Right kidney (tissue), 1 donor: Measurements from ENCODE around the gene KRTAP4-9.
"Not testable (repeated sequence)": the region's sequence is repeated elsewhere in the genome, so short reads cannot be mapped to it uniquely, and the experiment has no call there.

ENCODE experiments used
- DNase-seq: peaks from one replicate; pipeline ENCODE4 v3.0.0-alpha.2; 2016

The KRTAP4-9 gene

DNA sequence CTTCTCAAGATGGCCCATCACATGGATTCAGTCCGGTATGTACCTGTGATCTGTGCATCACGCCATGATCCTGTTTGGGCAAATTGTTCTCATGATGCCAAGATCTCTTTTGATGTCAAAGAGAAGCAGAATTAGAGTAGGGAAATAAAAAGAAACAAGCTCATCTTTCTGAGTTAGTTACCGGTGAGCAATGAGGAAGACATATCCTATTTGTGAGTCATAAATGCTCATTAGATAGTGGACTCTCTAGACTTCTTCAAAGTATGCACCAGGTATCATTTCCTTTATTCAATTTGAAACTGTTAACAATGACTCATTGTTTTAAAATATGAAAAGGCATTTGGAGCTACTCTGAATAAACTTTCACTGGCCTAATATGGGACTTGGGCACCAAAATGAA lies 26.8 kb downstream of the KRTAP4-9 start:
- no peak for DNase-seq

DNA sequence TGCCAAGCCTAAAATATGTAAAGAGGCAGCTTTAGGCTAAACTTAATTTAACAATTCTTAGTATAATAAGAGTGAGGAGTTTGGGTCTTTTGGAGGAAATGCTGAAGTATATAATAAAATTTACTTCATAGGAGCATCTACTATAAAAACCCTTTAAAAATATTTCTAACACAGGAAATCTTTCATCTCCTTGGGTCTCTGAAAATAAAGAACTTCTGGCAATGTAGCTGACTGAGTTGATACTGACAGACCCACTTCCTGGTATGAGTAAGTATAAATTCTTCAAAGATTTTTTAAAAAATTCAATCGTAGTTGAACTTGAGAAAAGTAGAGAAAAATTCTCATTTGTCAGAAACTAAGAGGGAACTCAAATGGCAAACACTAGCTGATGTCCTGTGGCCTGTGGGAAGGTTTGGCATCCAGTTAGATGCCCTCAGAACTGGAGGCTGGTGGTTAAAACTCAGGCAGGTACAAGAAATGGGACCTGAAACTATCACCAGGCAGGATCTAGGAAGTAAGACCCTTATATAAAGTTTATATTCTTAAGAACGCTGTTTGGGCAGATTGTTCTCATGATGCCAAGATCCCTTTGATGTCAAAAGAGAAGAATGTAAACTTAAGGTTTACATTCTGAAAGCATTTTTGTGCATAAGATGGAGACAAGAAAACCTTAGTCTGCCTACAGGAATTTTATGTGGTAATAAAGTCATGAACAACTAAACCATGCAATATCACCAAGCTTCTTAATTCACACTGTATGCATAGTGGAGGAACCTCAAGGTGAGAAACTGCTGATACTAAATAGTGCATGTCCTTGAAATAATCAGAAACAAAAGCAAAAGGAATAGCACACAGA lies 28.9 kb downstream of the KRTAP4-9 start:
- DNase-seq = no peak

DNA sequence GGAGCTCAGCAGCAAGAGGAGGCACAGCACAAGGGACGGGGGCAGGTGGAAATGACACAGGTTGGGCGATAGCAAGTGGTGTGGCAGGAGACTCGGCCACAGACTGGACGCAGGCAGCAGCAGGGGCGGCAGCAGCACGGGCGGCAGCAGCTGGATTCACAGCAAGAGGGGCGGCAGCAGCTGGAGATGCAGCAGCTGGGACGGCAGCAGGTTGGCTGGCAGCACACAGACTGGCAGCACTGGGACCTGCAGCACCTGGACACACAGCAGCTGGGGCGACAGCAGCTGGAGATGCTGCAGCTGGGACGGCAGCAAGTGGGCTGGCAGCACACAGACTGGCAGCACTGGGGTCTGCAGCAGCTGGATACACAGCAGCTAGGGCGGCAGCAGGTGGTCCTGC lies 34.7 kb downstream of the KRTAP4-9 start:
- DNase-seq = not testable (repeated sequence)

DNA sequence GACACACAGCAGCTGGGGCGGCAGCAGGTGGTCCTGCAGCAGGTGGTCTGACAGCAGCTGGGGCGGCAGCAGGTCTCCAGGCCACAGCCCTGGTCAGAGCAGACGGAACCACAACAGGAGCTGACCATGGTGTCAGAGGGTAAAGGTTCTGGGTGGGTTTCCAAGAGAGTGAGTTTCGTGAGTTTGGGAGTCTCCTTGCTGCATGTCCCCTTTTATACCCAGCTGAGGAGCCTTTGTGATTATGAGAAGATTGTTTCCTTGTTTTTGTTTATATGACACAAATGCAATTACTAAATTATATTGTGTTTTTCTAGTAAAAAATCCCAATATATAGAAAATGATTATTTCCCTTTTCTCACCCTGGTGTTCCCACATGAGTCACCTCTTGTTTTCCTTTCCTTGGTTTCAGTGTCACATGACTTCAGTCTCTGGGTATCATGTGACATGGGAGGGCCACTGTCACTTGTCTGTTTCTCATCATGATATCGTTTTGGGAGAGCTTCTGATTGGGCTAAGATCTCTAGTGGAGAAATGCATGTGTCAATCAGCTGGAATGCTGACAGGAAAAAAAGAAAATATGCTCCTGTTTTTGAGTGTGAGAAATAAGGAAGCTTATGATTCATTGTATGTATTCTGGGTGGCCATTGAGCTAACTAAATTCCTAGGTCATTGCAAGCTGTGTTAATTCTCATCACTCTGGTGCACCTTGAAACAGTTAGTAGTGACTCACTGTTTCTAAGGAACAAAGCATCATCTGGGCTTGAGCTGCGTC lies 35.4 kb downstream of the KRTAP4-9 start, which contains the start of gene KRTAP4-6:
Gene KRTAP4-6 (minus strand): TSS at position 185 of the 772 bp plus-strand sequence. CDS start 57 bp downstream, at position 128.
- DNase-seq = no peak

DNA sequence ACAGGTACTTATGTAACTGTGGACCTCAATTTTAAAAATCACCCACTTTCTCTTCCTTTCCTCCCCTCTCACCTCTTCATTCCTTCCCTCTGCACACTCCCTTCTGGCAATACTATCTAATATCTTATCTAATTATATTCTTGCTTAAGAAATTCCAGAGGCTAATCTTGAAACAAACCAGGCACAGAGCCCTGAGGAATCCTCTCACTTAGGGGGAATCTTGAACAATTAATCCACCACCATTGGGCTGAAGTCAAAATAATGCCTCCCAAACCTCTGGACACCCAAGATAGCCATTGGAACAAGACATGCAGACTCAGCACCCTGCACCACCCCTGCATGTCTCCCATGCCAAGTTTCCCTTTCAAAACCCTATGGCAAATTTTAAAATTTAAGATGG lies 36.2 kb downstream of the KRTAP4-9 start:
- no peak for DNase-seq

DNA sequence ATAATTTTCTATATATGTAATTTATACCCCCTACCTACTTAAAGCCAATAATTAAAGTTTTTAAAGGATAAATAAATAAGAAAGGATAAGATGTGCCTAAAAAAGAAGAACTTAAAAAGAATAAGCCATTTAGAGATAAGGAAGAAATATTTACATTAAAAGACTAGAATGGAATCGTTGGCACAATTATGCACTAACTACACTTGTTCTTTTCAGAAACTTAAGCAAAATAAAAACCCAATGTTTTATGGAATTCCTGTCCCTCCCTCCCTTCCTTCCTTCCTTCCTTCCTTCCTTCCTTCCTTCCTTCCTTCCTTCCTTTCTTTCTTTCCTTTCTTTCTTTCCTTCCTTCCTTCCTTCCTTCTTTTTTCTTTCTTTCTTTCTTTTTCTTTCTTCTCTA lies 39.7 kb downstream of the KRTAP4-9 start:
- no peak for DNase-seq

DNA sequence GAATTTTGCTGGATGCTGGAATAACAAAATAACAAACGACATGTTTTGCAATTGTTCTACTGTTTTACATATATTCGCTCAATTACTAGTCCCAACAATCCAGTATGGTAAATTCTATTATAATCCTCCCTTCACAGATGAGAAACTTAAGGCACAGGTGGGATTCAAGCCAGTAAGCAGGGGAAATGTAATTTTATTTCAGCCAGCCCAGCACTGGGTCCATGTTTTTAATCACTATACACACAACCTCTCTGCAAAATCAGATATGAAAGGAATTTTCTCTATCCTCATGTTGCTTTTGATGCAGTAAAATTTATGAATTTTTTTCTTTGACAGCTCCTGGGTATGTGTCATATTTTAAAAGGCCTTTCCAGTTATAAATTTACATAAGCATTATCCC lies 40.1 kb downstream of the KRTAP4-9 start:
- no peak for DNase-seq

DNA sequence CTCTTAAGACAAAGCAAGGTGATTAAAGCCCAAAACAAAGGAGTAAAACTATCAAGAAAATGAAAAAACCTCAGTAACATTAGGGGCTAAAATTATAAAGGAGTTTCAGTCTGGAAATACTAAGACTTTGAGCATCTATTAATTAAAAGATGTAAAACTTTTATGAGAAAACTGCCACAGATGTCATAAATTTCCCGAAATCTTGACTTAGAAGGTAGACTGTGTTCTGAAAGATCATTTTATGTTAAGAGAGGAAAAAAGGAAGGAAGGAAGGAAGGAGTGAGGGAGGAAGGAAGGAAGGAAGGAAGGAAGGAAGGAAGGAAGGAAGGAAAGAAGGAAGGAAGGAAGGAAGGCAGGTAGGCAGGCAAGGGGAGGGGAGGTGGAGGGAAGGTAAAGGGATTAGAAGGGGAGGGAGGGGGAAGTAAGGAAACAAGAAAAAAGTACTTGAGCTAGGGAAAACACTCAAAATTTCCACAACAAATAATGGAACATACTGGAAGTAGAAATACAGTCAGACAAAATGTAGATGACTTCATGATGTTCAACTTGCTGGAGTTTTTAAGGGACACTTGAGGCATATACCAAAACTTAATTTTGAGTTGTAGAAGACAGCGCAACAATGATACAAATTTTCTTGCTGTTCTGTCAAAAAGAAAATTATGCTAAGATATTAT lies 42.5 kb downstream of the KRTAP4-9 start:
- DNase-seq = no peak

DNA sequence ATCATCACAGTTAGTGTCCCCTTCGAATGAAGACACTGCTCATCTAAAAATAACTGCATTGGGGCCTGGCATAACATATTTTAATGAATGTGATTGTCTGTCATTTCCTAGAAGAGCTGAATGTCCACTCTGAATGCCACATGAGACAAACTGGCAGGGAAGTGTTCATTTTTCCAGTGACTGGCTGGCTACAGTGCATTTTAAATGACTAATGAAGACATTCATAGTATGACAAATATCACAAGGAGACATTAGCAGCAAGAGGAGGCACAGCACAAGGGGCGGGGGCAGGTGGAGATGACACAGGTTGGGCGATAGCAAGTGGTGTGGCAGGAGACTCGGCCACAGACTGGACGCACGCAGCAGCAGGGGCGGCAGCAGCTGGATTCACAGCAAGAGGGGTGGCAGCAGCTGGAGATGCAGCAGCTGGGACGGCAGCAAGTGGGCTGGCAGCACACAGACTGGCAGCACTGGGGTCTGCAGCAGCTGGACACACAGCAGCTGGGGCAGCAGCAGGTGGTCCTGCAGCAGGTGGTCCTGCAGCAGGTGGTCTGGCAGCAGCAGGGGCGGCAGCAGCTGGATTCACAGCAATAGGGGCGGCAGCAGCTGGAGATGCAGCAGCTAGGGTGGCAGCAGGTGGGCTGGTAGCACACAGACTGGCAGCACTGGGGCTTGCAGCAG lies 43.9 kb downstream of the KRTAP4-9 start:
- DNase-seq = not testable (repeated sequence)

DNA sequence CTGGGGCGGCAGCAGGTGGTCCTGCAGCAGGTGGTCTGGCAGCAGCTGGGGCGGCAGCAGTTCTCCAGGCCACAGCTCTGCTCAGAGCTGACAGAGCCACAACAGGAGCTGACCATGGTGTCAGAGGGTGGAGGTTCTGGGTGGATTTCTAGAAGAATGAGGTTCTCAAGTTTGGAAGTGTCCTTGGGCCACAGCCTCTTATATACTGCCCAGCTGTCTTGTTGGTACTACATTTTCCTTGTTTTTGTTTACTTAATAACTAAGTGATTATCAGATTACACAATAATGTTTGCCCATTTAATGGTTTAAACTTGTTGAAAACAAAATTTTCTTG lies 44.4 kb downstream of the KRTAP4-9 start, which contains the start of gene KRTAP4-5:
Gene KRTAP4-5 (minus strand): TSS at position 174 of the 334 bp plus-strand sequence. CDS start 58 bp downstream, at position 116.
- no peak for DNase-seq

DNA sequence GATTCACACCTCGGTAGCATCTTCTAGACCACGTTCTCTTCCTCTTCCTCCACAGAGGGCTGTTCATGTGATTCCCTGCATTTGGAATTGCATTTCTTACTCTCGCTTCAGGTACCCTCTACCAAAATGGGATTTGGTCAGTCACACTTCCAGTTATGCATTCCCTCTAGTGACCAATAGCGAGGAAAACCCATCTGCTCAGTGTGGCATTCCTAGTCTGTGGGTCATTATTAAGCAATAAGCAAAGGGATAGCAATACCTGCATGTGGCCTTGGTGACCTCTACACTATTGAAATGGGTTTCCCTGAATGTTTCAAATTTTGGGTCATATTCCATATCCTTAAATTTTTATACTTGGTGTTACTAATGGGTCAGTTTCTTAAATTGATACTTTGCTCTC lies 44.8 kb downstream of the KRTAP4-9 start:
- DNase-seq = no peak

DNA sequence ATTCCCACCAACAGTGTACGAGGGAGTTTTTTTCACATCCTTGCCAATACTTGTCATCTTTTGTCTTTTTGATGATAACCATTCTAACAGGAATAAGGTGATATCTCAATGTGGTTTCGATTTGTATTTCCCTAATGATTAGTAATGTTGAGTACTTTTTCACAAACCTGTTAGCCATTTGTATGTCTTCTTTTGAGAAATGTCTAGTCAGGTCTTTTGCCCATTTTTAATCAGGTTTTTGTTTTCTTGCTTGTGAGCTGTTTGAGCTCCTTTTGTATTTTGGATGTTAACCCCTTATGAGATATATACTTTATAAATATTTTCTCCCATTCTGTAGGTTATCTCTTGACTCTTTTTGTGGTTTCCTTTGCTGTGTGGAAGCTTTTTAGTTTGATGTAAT lies 46.3 kb downstream of the KRTAP4-9 start:
- no peak for DNase-seq

DNA sequence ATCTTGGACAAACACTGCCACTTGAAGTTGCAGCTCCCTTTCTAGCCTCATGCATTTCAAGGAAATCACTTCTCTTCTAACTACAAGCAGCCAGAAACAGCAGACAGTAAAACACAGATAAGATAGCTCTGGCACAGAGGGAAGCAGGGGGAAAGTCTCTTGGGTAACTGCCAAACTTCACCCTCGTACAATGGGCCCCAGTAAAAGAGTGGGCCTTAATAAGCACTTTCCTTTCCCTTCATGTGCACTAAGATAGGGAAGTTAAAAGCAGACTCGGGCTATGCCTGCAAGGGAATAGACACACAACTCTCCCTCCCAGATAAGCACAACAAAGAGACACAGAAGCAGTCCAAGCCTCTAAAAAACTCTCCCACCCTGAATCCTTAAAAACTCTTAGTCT lies 48.7 kb downstream of the KRTAP4-9 start:
- DNase-seq = no peak
